ENCODE results near the gene KLHDC1. TPM values are rescaled to one million over a fixed set of nuclear protein-coding genes. Genes with fewer than 3 reads are reported as not detected.
A peak's percentile ranks its signal among the peaks of the same experiment; 100 is the strongest.

KLHDC1 gene
- total and polyA plus RNA-seq, 9 of the 15 experiments (the other 6 are each of a cell fraction or from before 2014, with no cell fraction given), result 0.08 to 0.41 (median 0.18) TPM

- TF ChIP-seq ZBTB5 (IDR thresholded peaks at IDR 0.05), result no peak
- no peak for TF ChIP-seq HOMEZ (CRISPR knock-in tag; IDR thresholded peaks at IDR 0.05)
- TF ChIP-seq ZBTB12 (CRISPR knock-in tag; IDR thresholded peaks at IDR 0.05), result no peak
- peak; percentile 82 for TF ChIP-seq CXXC5 (CRISPR knock-in tag; IDR thresholded peaks at IDR 0.05)
- no peak for TF ChIP-seq PREB (CRISPR knock-in tag; IDR thresholded peaks at IDR 0.05)
- no peak for TF ChIP-seq PYGO2 (tag; IDR thresholded peaks at IDR 0.05)
- no peak for TF ChIP-seq ETV1 (tag; conservative IDR thresholded peaks at IDR 0.05; ENCODE audit: low read depth)
- no peak; the same call in 1 of the 2 replicates for TF ChIP-seq RB1 (IDR thresholded peaks at IDR 0.05; ENCODE audit: low read depth)
- no peak for TF ChIP-seq SP1 (CRISPR knock-in tag; IDR thresholded peaks at IDR 0.05)
- TF ChIP-seq RBM25 (IDR thresholded peaks at IDR 0.05; ENCODE audit: low read depth, low read length, severe bottlenecking), result no peak
- TF ChIP-seq ZFP36 (IDR thresholded peaks at IDR 0.05; ENCODE audit: low read depth, low read length, partially characterized antibody), result no peak
- peak; percentile 35; the same call in 1 of the 2 replicates for TF ChIP-seq ELF2 (CRISPR knock-in tag; IDR thresholded peaks at IDR 0.05)
- TF ChIP-seq NFATC3 (IDR thresholded peaks at IDR 0.05), result no peak
- TF ChIP-seq TARDBP (IDR thresholded peaks at IDR 0.05), result no peak; the same call in 1 of the 2 replicates
- no peak for TF ChIP-seq TBL1XR1 (IDR thresholded peaks at IDR 0.05; ENCODE audit: low read length in 2 of 2)
- no peak for TF ChIP-seq PBX2 (CRISPR knock-in tag; IDR thresholded peaks at IDR 0.05; ENCODE audit: low read depth)
- TF ChIP-seq PBX2 (tag; conservative IDR thresholded peaks at IDR 0.05; ENCODE audit: low read depth), result no peak
- TF ChIP-seq GTF2F1 (IDR thresholded peaks at IDR 0.05; ENCODE audit: low read depth, low read length), result no peak
These were observed at the start of gene KLHDC1 (continued) for GRCh38 chr14:49692811-49693734.

Data from K562 (cell line).